Upper lobe of left lung (tissue), 6 donors: ENCODE data around the gene VKORC1. TPM values are rescaled to one million over a fixed set of nuclear protein-coding genes. Genes with fewer than 3 reads are reported as not detected.

Experiments used
- ATAC-seq, 2 donors: fragments of 200-7000 bp; cut with Tn5 transposase; one replicate each; pipeline ENCODE4 v1.9.1; 2022; ENCODE audit warnings: mild to moderate bottlenecking in 2 of 2, moderate library complexity in 2 of 2; ENCODE audit not compliant: low FRiP score in 2 of 2
- DNase-seq, 2 donors: peaks; one replicate each; pipeline ENCODE4 v3.0.0-alpha.2; 2019 to 2020
- H3K27ac ChIP-seq, 4 donors: fragments of 200-600 bp; sonication (generic); one replicate each; pipeline ENCODE4 v1.5.1; 2016 to 2019
- H3K27me3 ChIP-seq, 4 donors: fragments of 200-600 bp; sonication (generic); one replicate each; pipeline ENCODE4 v1.5.1; 2017 to 2019
- H3K36me3 ChIP-seq, 4 donors: fragments of 200-600 bp; sonication (generic); one replicate each; pipeline ENCODE4 v1.5.1; 2016 to 2019
- H3K4me1 ChIP-seq, 4 donors: fragments of 200-600 bp; sonication (generic); one replicate each; pipeline ENCODE4 v1.5.1; 2018 to 2019
- H3K4me3 ChIP-seq, 4 donors: fragments of 200-600 bp; sonication (generic); one replicate each; pipeline ENCODE4 v1.5.1; 2017 to 2019; ENCODE audit warnings: mild to moderate bottlenecking in 2 of 4, moderate library complexity in 1 of 4
- H3K9me3 ChIP-seq, 4 donors: fragments of 200-600 bp; sonication (generic); one replicate each; pipeline ENCODE4 v1.5.1; 2018 to 2019
- EP300 ChIP-seq, 4 donors: sonication (generic); formaldehyde crosslinking; IDR thresholded peaks; one replicate each; pipeline ENCODE4 v1.5.1; 2017; ENCODE audit warnings: antibody characterized with exemption in 4 of 4, control low read depth in 2 of 4
- POLR2A ChIP-seq, 4 donors: fragments of 450-650 bp; IDR thresholded peaks; one replicate each; pipeline ENCODE4 v1.5.1; 2016 to 2017; ENCODE audit warnings: antibody characterized with exemption in 4 of 4, mild to moderate bottlenecking in 2 of 4
- POLR2AphosphoS5 ChIP-seq, 2 donors: sonication (generic); formaldehyde crosslinking; IDR thresholded peaks; one replicate each; pipeline ENCODE4 v1.5.1; 2017; ENCODE audit warnings: antibody characterized with exemption in 2 of 2
- WGBS, 2 donors: methylation state at CpG; one replicate each; pipeline ENCODE4 v1.1.5; 2017 to 2018; 5-methylcytosine and 5-hydroxymethylcytosine counted together
- total RNA-seq, 6 donors: library from RNA; depleted of rRNA in 4 of 6; stranded (reverse); fragments of >200 nt in 4 of 6; gene quantifications; one replicate each; pipeline versions ENCODE4 v1.1.0 to v1.2.1, GENCODE V29; 2016 to 2021
- TF ChIP-seq, protein P1 (sequence below), 6 experiments: fragments of 450-650 bp in 4 of 6; fragments of 200-600 bp in 2 of 6; sonication (generic) in 2 of 6; IDR thresholded peaks; one replicate each; pipeline ENCODE4 v1.5.1; 2016 to 2019; ENCODE audit warnings: antibody characterized with exemption in 6 of 6
- donor health status: DM: no; HTN: no; CAD: no; lungs with moderate emphysema.
- donor health status: DM: no; HTN: yes; CAD: no; lungs with severe emphysema.

The VKORC1 gene
- total RNA-seq, 6 donors from 2014 or later, result 37.7 to 105 (median 61.4) TPM

DNA sequence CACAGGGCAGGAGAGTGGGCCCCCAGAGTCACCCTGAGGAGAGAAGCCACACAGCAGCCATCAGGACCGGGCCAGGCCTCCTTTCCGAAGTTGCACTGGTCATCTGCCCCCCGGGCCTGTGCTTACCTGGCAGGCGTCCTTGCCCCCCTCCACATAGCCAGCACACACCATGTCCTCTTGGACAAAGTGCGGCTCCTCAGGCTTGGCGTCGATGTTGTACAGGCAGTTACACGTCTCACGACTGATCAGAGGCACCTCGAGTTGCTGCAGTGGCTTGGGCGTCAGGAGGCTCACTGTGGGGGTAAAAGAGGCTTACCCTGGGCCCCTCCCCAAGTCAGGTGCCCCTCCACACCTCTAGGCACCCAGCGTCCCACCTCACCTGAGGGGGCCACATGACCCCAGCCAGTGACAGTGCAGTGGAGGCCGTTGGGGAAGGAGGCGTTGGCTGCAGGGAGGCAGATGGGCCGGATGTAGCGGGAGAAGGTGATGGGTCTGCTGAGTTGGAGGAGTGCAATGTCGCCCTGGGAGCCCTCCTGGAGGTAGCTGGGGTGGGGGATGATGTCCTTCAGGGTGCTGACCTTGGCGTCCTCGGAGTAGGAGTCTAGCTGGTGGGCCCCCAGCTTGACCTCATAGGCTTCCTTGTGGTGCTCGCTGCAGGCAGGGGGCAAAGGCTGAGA lies 37.8 kb upstream of the VKORC1 start:
- Histone ChIP-seq H3K4me1 (peaks cover 28 to 77% (median 48%) of the 10 kb centered on the region in 4 donors), H3K4me3 (no peak overlapping the region), H3K36me3 (peaks cover 0 to 51% (median 32%) of the 10 kb centered on the region in 4 donors), H3K27me3 (no peaks in the 10 kb centered on the region), H3K27ac (peak overlapping the region in 3 of 4 donors; percentile 91 to 94 (median 92)), H3K9me3 (no peaks in the 10 kb centered on the region)
- DNase-seq (no peak), ATAC-seq (no peak)
- no peak for TF ChIP-seq POLR2AphosphoS5 (IDR thresholded peaks at IDR 0.05)
- no peak for TF ChIP-seq POLR2A (IDR thresholded peaks at IDR 0.05)
- TF ChIP-seq EP300 (IDR thresholded peaks at IDR 0.05), result no peak
- TF ChIP-seq, protein P1, sequence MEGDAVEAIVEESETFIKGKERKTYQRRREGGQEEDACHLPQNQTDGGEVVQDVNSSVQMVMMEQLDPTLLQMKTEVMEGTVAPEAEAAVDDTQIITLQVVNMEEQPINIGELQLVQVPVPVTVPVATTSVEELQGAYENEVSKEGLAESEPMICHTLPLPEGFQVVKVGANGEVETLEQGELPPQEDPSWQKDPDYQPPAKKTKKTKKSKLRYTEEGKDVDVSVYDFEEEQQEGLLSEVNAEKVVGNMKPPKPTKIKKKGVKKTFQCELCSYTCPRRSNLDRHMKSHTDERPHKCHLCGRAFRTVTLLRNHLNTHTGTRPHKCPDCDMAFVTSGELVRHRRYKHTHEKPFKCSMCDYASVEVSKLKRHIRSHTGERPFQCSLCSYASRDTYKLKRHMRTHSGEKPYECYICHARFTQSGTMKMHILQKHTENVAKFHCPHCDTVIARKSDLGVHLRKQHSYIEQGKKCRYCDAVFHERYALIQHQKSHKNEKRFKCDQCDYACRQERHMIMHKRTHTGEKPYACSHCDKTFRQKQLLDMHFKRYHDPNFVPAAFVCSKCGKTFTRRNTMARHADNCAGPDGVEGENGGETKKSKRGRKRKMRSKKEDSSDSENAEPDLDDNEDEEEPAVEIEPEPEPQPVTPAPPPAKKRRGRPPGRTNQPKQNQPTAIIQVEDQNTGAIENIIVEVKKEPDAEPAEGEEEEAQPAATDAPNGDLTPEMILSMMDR (IDR thresholded peaks at IDR 0.05), result no peak
- 83 to 87% methylated on average over 7 to 17 of the region's 20 CpGs for WGBS, 2 donors

DNA sequence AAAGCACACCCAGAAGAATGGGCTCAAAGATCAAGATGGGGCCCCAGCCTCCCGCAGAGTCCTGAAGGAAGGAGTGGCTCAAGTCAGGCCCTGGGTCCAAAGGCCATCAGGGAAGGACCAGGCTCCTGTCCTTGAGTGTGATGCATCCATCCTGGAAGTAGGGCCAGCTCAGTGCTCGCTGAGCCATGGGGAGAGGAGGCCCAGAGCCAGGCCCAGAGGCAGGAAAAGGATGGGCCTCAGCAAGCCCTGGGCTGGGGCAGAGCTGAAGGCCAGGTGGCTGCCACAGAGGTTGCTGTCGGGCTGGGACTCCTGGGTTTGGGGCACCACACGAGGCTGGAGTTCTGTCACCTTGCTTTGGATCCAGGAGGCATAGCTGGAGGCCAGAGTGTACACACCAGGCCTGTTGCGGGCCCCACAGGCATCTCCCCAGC lies 37.3 kb upstream of the VKORC1 start:
- no peaks in the 10 kb centered on the region for H3K9me3 ChIP-seq
- peak overlapping the region; percentile 37 to 94 (median 92) for H3K27ac ChIP-seq
- WGBS, 2 donors, result 85% methylated on average over 2 of the region's 5 CpGs; no CpG with 5 or more reads in 1 of the 2 donors
- DNase-seq (no peak), ATAC-seq (no peak)
- H3K27me3 ChIP-seq, result no peaks in the 10 kb centered on the region
- H3K36me3 ChIP-seq, result peaks cover 0 to 57% (median 38%) of the 10 kb centered on the region in 4 donors
- no peak for TF ChIP-seq EP300 (IDR thresholded peaks at IDR 0.05)
- no peak for TF ChIP-seq POLR2A (IDR thresholded peaks at IDR 0.05)
- TF ChIP-seq, protein P1 (IDR thresholded peaks at IDR 0.05), result no peak
- TF ChIP-seq POLR2AphosphoS5 (IDR thresholded peaks at IDR 0.05), result no peak
- H3K4me3 ChIP-seq, result no peak overlapping the region
- H3K4me1 ChIP-seq, result peaks cover 29 to 83% (median 54%) of the 10 kb centered on the region in 4 donors

DNA sequence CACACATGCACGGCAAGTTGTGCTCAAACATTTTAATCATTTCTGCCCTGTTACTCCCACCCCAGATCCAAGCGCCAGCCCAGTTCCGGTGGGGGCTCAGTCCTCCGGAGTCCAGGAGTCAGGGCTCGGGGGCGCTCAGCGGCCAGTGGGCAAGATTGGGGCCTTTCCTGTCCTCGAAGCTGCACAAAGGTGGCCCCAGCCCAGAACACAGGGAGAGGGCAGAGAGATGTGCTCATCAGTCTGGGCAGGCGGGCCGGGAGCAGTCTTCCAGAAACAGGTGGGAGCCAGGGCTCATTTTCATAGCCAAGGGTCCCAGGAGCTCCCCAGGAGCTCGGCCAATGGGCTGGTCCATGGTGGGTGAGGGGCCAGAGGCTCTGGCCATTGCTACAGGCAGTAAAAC lies 36.8 kb upstream of the VKORC1 start:
- no peak for TF ChIP-seq POLR2A (IDR thresholded peaks at IDR 0.05)
- TF ChIP-seq, protein P1 (IDR thresholded peaks at IDR 0.05), result no peak
- no peak for ATAC-seq
- H3K36me3 ChIP-seq, result peaks cover 0 to 59% (median 39%) of the 10 kb centered on the region in 4 donors
- DNase-seq, result no peak
- H3K4me1 ChIP-seq, result peaks cover 29 to 88% (median 58%) of the 10 kb centered on the region in 4 donors
- no peaks in the 10 kb centered on the region for H3K27me3 ChIP-seq
- H3K9me3 ChIP-seq, result no peaks in the 10 kb centered on the region
- no peak overlapping the region for H3K4me3 ChIP-seq
- peak overlapping the region; percentile 37 to 94 (median 92) for H3K27ac ChIP-seq
- WGBS, 2 donors, result 65 to 83% methylated on average over 8 to 11 of the region's 11 CpGs

DNA sequence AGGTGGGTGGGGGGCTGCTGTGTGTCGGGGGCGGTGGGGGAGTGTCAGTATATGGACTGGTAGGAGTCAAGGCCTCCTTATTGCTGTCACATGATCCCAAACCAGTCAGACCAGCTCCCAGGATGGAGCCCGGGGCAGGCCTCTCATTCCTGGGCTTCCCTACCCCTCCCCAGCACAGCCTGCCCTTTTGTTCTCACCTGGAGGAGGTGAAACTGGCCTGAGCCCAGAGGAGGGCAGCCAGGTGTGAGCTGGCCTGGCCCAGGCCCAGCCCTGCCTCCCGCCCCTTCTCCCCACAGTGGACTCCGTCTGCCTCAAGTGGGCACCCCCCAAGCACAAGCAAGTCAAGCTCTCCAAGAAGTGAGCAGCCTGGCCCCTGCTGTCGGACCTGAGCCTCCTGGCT lies 36.3 kb upstream of the VKORC1 start:
- H3K4me3 ChIP-seq, result peak overlapping the region in 1 of 4 donors; percentile 17
- peak; percentile 90 to 94 for DNase-seq

More for the DNA sequence above, 36.3 kb upstream of the VKORC1 start:
- H3K36me3 ChIP-seq, result peaks cover 0 to 63% (median 39%) of the 10 kb centered on the region in 4 donors
- no peaks in the 10 kb centered on the region for H3K9me3 ChIP-seq
- WGBS, 2 donors, result 72 to 85% methylated on average over 2 to 6 of the region's 6 CpGs
- H3K27ac ChIP-seq, result peak overlapping the region; percentile 91 to 94 (median 92)
- TF ChIP-seq POLR2AphosphoS5 (IDR thresholded peaks at IDR 0.05) (peak; percentile 54), EP300 (IDR thresholded peaks at IDR 0.05) (peak in 1 of 4 donors; percentile 17), POLR2A (IDR thresholded peaks at IDR 0.05) (peak in 1 of 4 donors; percentile 43)
- TF ChIP-seq, protein P1 (IDR thresholded peaks at IDR 0.05), result no peak
- no peaks in the 10 kb centered on the region for H3K27me3 ChIP-seq
- ATAC-seq, result peak; percentile 5 to 79
- H3K4me1 ChIP-seq, result peaks cover 29 to 85% (median 59%) of the 10 kb centered on the region in 4 donors
